Retinal pigment epithelial cell (primary cell): ENCODE data around the gene TSPYL2.

Experiments used
- DNase-seq: peaks from one replicate; pipeline ENCODE4 v3.0.0-alpha.2; 2010; ENCODE audit warnings: low read depth
- H3K4me3 ChIP-seq: 2 replicates; pipeline ENCODE4 v1.5.1; 2011; ENCODE audit warnings: mild to moderate bottlenecking, low read length, control low read depth, moderate library complexity
- TF ChIP-seq, protein P1 (sequence below): conservative IDR thresholded peaks from 2 replicates; pipeline ENCODE4 v1.5.1; 2011; ENCODE audit warnings: low read depth, low read length, control low read depth, inconsistent platforms

Gene TSPYL2

DNA sequence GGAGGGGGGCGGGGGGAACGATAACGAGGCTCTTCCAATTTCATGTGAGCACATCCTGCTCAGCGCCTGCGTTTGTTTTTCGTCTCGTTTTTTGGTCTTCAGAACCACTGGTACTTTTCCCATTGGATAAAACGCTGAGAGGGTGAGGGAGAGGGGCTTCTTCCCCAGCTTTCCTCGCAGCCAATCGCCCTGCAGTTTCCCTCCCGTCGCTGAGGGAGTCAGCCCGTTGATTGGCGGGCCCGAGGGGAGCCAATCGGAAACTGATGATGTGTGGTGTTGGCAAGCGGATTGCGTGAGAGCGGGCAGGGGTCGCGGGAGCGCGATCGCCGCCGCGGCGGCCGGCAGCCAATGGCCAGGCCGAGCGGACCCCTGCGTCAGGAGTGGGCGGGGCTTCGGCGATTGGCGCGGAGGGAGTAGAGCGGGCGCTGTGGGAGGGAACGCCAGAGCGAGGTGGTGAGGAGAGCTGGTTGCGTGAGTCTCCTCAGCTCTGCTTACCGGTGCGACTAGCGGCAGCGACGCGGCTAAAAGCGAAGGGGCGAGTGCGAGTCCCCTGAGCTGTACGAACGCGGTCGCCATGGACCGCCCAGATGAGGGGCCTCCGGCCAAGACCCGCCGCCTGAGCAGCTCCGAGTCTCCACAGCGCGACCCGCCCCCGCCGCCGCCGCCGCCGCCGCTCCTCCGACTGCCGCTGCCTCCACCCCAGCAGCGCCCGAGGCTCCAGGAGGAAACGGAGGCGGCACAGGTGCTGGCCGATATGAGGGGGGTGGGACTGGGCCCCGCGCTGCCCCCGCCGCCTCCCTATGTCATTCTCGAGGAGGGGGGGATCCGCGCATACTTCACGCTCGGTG is at the start of gene TSPYL2:
TSPYL2 (plus strand) TSS at position 443 of the 848 bp plus-strand sequence; CDS start at position 575, 132 bp downstream.
- DNase-seq: peak; percentile 85
- TF ChIP-seq, protein P1, sequence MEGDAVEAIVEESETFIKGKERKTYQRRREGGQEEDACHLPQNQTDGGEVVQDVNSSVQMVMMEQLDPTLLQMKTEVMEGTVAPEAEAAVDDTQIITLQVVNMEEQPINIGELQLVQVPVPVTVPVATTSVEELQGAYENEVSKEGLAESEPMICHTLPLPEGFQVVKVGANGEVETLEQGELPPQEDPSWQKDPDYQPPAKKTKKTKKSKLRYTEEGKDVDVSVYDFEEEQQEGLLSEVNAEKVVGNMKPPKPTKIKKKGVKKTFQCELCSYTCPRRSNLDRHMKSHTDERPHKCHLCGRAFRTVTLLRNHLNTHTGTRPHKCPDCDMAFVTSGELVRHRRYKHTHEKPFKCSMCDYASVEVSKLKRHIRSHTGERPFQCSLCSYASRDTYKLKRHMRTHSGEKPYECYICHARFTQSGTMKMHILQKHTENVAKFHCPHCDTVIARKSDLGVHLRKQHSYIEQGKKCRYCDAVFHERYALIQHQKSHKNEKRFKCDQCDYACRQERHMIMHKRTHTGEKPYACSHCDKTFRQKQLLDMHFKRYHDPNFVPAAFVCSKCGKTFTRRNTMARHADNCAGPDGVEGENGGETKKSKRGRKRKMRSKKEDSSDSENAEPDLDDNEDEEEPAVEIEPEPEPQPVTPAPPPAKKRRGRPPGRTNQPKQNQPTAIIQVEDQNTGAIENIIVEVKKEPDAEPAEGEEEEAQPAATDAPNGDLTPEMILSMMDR: no peak
- peak within 1 kb of the TSS; percentile 67 for H3K4me3 ChIP-seq

DNA sequence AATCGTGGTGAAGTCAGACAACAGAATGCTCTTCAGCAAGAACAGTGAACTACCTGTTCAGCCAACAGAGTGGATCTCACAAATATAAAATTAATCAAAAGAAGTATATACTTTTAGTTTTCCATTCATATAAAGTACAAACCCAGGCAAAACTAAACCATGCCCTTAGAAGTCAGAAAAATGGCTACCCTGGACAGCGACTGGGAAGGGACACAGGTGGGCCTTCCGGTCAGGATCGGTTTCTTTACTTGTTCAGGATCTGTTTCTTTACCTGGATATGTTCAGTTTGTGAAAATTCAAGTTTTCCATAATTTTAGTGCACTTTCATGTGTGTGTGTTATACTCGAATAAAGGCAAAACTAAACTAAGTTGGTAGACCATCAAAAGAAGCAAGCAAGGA is 46.0 kb upstream of the TSPYL2 start:
- TF ChIP-seq, protein P1: no peak
- DNase-seq: no peak
- no peak overlapping the region for H3K4me3 ChIP-seq

DNA sequence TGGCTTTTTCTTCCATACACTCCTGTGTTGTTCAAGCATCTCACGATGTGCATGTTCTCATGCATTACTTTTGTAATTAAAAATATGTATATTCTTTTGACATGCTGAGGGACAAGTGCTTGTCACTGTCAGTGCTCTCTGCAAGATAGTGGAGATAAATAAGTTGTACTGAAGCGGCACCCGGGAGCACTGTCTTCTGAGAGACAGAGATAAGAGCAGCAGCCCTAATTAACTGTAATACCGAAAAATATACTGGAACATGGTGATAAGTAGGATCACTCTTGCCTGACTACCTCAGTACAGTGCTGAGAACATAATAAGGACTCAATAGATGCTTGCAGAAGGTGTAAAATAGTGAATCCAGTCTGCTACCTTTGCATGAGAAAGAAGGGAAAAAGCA is 42.9 kb upstream of the TSPYL2 start:
- H3K4me3 ChIP-seq: no peak overlapping the region
- TF ChIP-seq, protein P1: no peak
- DNase-seq: no peak

- TF ChIP-seq, protein P1: no peak
- no peak for DNase-seq
- H3K4me3 ChIP-seq: no peak overlapping the region
Observed at GRCh38 chrX:53044995-53045394, 37.2 kb upstream of the TSPYL2 start.

DNA sequence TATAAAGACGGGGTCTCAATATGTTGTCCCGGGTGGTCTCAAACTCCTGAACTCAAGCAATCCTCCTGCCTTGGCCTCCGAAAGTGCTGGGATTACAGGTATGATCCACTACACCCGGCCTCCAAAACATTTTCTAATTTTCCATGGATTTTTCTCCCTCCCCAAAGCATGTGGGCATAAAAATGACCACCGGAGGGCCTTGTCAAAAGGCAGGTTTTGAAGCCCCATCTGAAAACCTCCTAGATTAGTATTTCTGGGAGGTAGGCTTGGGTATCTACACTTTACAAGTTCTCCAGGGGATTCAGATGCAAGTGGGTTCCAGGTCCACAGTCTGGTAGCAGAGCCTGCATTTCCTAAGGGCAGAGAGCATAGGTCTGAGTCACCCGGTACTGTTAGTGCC is 34.9 kb upstream of the TSPYL2 start:
- TF ChIP-seq, protein P1: peak; percentile 50
- no peak overlapping the region for H3K4me3 ChIP-seq
- DNase-seq: no peak

GRCh38 chrX:53048169-53049126 is 33.7 kb upstream of the TSPYL2 start, which contains the start of gene GPR173:
GPR173 (plus strand) TSS chrX:53048789; CDS start chrX:53076622, 27,833 bp downstream.
- H3K4me3 ChIP-seq: peak within 1 kb of the TSS; percentile 63
- TF ChIP-seq, protein P1: no peak
- peak; percentile 14 for DNase-seq
